ENCODE results near the gene AGAP2. TPM values are rescaled to one million over a fixed set of nuclear protein-coding genes. Genes with fewer than 3 reads are reported as not detected.

Gene AGAP2
- total and polyA plus RNA-seq, 4 donors = 0.18 to 3.6 (median 1.8) TPM

- peak; percentile 97 for ATAC-seq (ENCODE audit: low FRiP score)
These were observed 13.5 kb upstream of the AGAP2 start, which contains the start of gene CDK4 for GRCh38 chr12:57751788-57752667. Gene CDK4, minus strand, starts transcription at chr12:57752310. Its CDS starts 593 bp downstream, at chr12:57751717.

GRCh38 chr12:57751432-57751787 is 12.9 kb upstream of the AGAP2 start:
- no peak for DNase-seq
- Histone ChIP-seq H3K9me3 (ENCODE audit: control insufficient read depth, low read length) (no peaks in the 10 kb centered on the region), H3K36me3 (ENCODE audit: control insufficient read depth in 1 of 2, insufficient read depth in 2 of 2, low read length in 1 of 2) (peaks cover 0 to 4% of the 10 kb centered on the region in 2 donors), H3K4me3 (ENCODE audit: low read length in 2 of 2) (peak overlapping the region; percentile 60 to 75), H3K4me1 (ENCODE audit: control insufficient read depth in 1 of 2, insufficient read depth in 2 of 2, low read length in 2 of 2) (peaks cover 0 to 4% of the 10 kb centered on the region in 2 donors), H3K27ac (ENCODE audit: low read depth in 1 of 2, low read length in 2 of 2) (peak overlapping the region in 1 of 2 donors; percentile 65), H3K27me3 (ENCODE audit: control insufficient read depth in 1 of 2, insufficient read depth in 2 of 2, low read length in 1 of 2) (no peaks in the 10 kb centered on the region)
- intact Hi-C loops (cut with DNase I) = no loop called here
- 10 to 14% methylated on average over 8 of the region's 8 CpGs for WGBS, 2 donors
- ATAC-seq (ENCODE audit: low FRiP score) = no peak

More at GRCh38 chr12:57751788-57752667, 13.5 kb upstream of the AGAP2 start, which contains the start of gene CDK4:
- H3K27me3 ChIP-seq (ENCODE audit: control insufficient read depth in 1 of 2, insufficient read depth in 2 of 2, low read length in 1 of 2) = no peaks in the 10 kb centered on the region
- H3K9me3 ChIP-seq (ENCODE audit: control insufficient read depth, low read length) = no peaks in the 10 kb centered on the region
- intact Hi-C loops (cut with DNase I) = no loop called here
- peak within 1 kb of the TSS; percentile 60 to 75 for H3K4me3 ChIP-seq (ENCODE audit: low read length in 2 of 2)
- peaks cover 0 to 4% of the 10 kb centered on the region in 2 donors for H3K36me3 ChIP-seq (ENCODE audit: control insufficient read depth in 1 of 2, insufficient read depth in 2 of 2, low read length in 1 of 2)
- WGBS, 2 donors = 0 to 1% methylated on average over 58 of the region's 58 CpGs
- peak; percentile 99 to 100 for DNase-seq
- peaks cover 0 to 4% of the 10 kb centered on the region in 2 donors for H3K4me1 ChIP-seq (ENCODE audit: control insufficient read depth in 1 of 2, insufficient read depth in 2 of 2, low read length in 2 of 2)
- H3K27ac ChIP-seq (ENCODE audit: low read depth in 1 of 2, low read length in 2 of 2) = peak within 1 kb of the TSS; percentile 28 to 80

GRCh38 chr12:57750561-57751431 is 12.3 kb upstream of the AGAP2 start:
- no peak overlapping the region for H3K4me3 ChIP-seq (ENCODE audit: low read length in 2 of 2)
- intact Hi-C loops (cut with DNase I) = no loop called here
- DNase-seq (no peak), ATAC-seq (ENCODE audit: low FRiP score) (no peak)
- H3K4me1 ChIP-seq (ENCODE audit: control insufficient read depth in 1 of 2, insufficient read depth in 2 of 2, low read length in 2 of 2) = peaks cover 0 to 4% of the 10 kb centered on the region in 2 donors
- H3K27ac ChIP-seq (ENCODE audit: low read depth in 1 of 2, low read length in 2 of 2) = peak overlapping the region in 1 of 2 donors; percentile 65
- H3K27me3 ChIP-seq (ENCODE audit: control insufficient read depth in 1 of 2, insufficient read depth in 2 of 2, low read length in 1 of 2) = no peaks in the 10 kb centered on the region
- H3K9me3 ChIP-seq (ENCODE audit: control insufficient read depth, low read length) = no peaks in the 10 kb centered on the region
- peaks cover 0 to 4% of the 10 kb centered on the region in 2 donors for H3K36me3 ChIP-seq (ENCODE audit: control insufficient read depth in 1 of 2, insufficient read depth in 2 of 2, low read length in 1 of 2)
- 84 to 88% methylated on average over 15 of the region's 15 CpGs for WGBS, 2 donors

- intact Hi-C loops (cut with DNase I) = no loop called here
- Histone ChIP-seq H3K4me3 (ENCODE audit: low read length in 2 of 2) (no peak overlapping the region), H3K27ac (ENCODE audit: low read depth in 1 of 2, low read length in 2 of 2) (no peak overlapping the region), H3K36me3 (ENCODE audit: control insufficient read depth in 1 of 2, insufficient read depth in 2 of 2, low read length in 1 of 2) (peaks cover 0 to 4% of the 10 kb centered on the region in 2 donors), H3K27me3 (ENCODE audit: control insufficient read depth in 1 of 2, insufficient read depth in 2 of 2, low read length in 1 of 2) (no peaks in the 10 kb centered on the region), H3K9me3 (ENCODE audit: control insufficient read depth, low read length) (no peaks in the 10 kb centered on the region), H3K4me1 (ENCODE audit: control insufficient read depth in 1 of 2, insufficient read depth in 2 of 2, low read length in 2 of 2) (peaks cover 0 to 4% of the 10 kb centered on the region in 2 donors)
- no peak for ATAC-seq (ENCODE audit: low FRiP score)
- WGBS, 2 donors = 95% methylated on average over 5 of the region's 5 CpGs
- peak in 1 of 2 donors; percentile 36 for DNase-seq
These were observed 10.5 kb upstream of the AGAP2 start for GRCh38 chr12:57749061-57749460.

- WGBS, 2 donors = 85 to 86% methylated on average over 3 of the region's 3 CpGs
- no peak overlapping the region for H3K4me3 ChIP-seq (ENCODE audit: low read length in 2 of 2)
- intact Hi-C loops (cut with DNase I) = no loop called here
- peaks cover 0 to 4% of the 10 kb centered on the region in 2 donors for H3K36me3 ChIP-seq (ENCODE audit: control insufficient read depth in 1 of 2, insufficient read depth in 2 of 2, low read length in 1 of 2)
- H3K4me1 ChIP-seq (ENCODE audit: control insufficient read depth in 1 of 2, insufficient read depth in 2 of 2, low read length in 2 of 2) = peaks cover 0 to under 1% of the 10 kb centered on the region in 2 donors
- DNase-seq (no peak), ATAC-seq (ENCODE audit: low FRiP score) (no peak)
- H3K27ac ChIP-seq (ENCODE audit: low read depth in 1 of 2, low read length in 2 of 2) = no peak overlapping the region
- no peaks in the 10 kb centered on the region for H3K27me3 ChIP-seq (ENCODE audit: control insufficient read depth in 1 of 2, insufficient read depth in 2 of 2, low read length in 1 of 2)
- no peaks in the 10 kb centered on the region for H3K9me3 ChIP-seq (ENCODE audit: control insufficient read depth, low read length)
These were observed 7.5 kb upstream of the AGAP2 start for GRCh38 chr12:57746025-57746424.

- ATAC-seq (ENCODE audit: low FRiP score) (no peak), DNase-seq (peak in 1 of 2 donors; percentile 49)
- H3K4me1 ChIP-seq (ENCODE audit: control insufficient read depth in 1 of 2, insufficient read depth in 2 of 2, low read length in 2 of 2) = no peaks in the 10 kb centered on the region
- H3K4me3 ChIP-seq (ENCODE audit: low read length in 2 of 2) = peak overlapping the region; percentile 52 to 86
- peaks cover 0 to 4% of the 10 kb centered on the region in 2 donors for H3K36me3 ChIP-seq (ENCODE audit: control insufficient read depth in 1 of 2, insufficient read depth in 2 of 2, low read length in 1 of 2)
- intact Hi-C loops (cut with DNase I) = no loop called here
- H3K27me3 ChIP-seq (ENCODE audit: control insufficient read depth in 1 of 2, insufficient read depth in 2 of 2, low read length in 1 of 2) = no peaks in the 10 kb centered on the region
- 33 to 37% methylated on average over 8 of the region's 8 CpGs for WGBS, 2 donors
- peak overlapping the region; percentile 90 to 92 for H3K27ac ChIP-seq (ENCODE audit: low read depth in 1 of 2, low read length in 2 of 2)
- H3K9me3 ChIP-seq (ENCODE audit: control insufficient read depth, low read length) = no peaks in the 10 kb centered on the region
These were observed 6.9 kb upstream of the AGAP2 start for GRCh38 chr12:57745485-57745881.

GRCh38 chr12:57744777-57745484 is 6.4 kb upstream of the AGAP2 start, which contains the start of gene TSPAN31:
Gene TSPAN31, plus strand, starts transcription at chr12:57745039. Its CDS starts 116 bp downstream, at chr12:57745155.
- 0 to 1% methylated on average over 29 of the region's 29 CpGs for WGBS, 2 donors

More at GRCh38 chr12:57744777-57745484, 6.4 kb upstream of the AGAP2 start, which contains the start of gene TSPAN31:
- Histone ChIP-seq H3K27me3 (ENCODE audit: control insufficient read depth in 1 of 2, insufficient read depth in 2 of 2, low read length in 1 of 2) (no peaks in the 10 kb centered on the region), H3K4me3 (ENCODE audit: low read length in 2 of 2) (peak within 1 kb of the TSS; percentile 52 to 86), H3K4me1 (ENCODE audit: control insufficient read depth in 1 of 2, insufficient read depth in 2 of 2, low read length in 2 of 2) (no peaks in the 10 kb centered on the region), H3K9me3 (ENCODE audit: control insufficient read depth, low read length) (no peaks in the 10 kb centered on the region), H3K27ac (ENCODE audit: low read depth in 1 of 2, low read length in 2 of 2) (peak within 1 kb of the TSS; percentile 90 to 92), H3K36me3 (ENCODE audit: control insufficient read depth in 1 of 2, insufficient read depth in 2 of 2, low read length in 1 of 2) (peaks cover 0 to 4% of the 10 kb centered on the region in 2 donors)
- DNase-seq (peak; percentile 99), ATAC-seq (ENCODE audit: low FRiP score) (peak; percentile 97)
- intact Hi-C loops (cut with DNase I) = no loop called here
